Activated naive CD8-positive, alpha-beta T cell (primary cell): ENCODE measurements around the gene ARHGAP4.

Experiments used
- H3K27ac Mint-ChIP-seq: one replicate; pipeline ENCODE4 v1.8.0; 2021; ENCODE audit warnings: mixed read lengths
- H3K27me3 Mint-ChIP-seq: one replicate; pipeline ENCODE4 v1.8.0; 2021; ENCODE audit warnings: mixed read lengths
- H3K36me3 Mint-ChIP-seq: one replicate; pipeline ENCODE4 v1.8.0; 2021; ENCODE audit warnings: mixed read lengths
- H3K4me1 Mint-ChIP-seq: one replicate; pipeline ENCODE4 v1.8.0; 2021; ENCODE audit warnings: low read depth, mixed read lengths
- H3K4me3 Mint-ChIP-seq: one replicate; pipeline ENCODE4 v1.8.0; 2021; ENCODE audit warnings: mild to moderate bottlenecking, mixed read lengths
- H3K9me3 Mint-ChIP-seq: one replicate; pipeline ENCODE4 v1.8.0; 2021; ENCODE audit warnings: low read depth, mixed read lengths

ARHGAP4 gene

GRCh38 chrX:153925739-153926551 lies at the start of gene ARHGAP4:
Gene ARHGAP4, minus strand, starts transcription at chrX:153926264. Its CDS starts 62 bp downstream, at chrX:153926202.
- Mint-ChIP-seq H3K27ac (peak within 1 kb of the TSS; percentile 93), H3K9me3 (no peaks in the 10 kb centered on the region), H3K27me3 (no peaks in the 10 kb centered on the region), H3K36me3 (peaks cover 2% of the 10 kb centered on the region), H3K4me3 (peak within 1 kb of the TSS; percentile 95), H3K4me1 (peaks cover 24% of the 10 kb centered on the region)

- no peaks in the 10 kb centered on the region for H3K36me3 Mint-ChIP-seq
- peak overlapping the region; percentile 98 for H3K27ac Mint-ChIP-seq
- no peaks in the 10 kb centered on the region for H3K9me3 Mint-ChIP-seq
- H3K27me3 Mint-ChIP-seq: no peaks in the 10 kb centered on the region
- H3K4me1 Mint-ChIP-seq: peaks cover 22% of the 10 kb centered on the region
- peak overlapping the region; percentile 7 for H3K4me3 Mint-ChIP-seq
Measured at GRCh38 chrX:153974726-153975286, 48.7 kb upstream of the ARHGAP4 start.

- peak overlapping the region; percentile 98 for H3K27ac Mint-ChIP-seq
- peak overlapping the region; percentile 94 for H3K4me3 Mint-ChIP-seq
- H3K27me3 Mint-ChIP-seq: no peaks in the 10 kb centered on the region
- no peaks in the 10 kb centered on the region for H3K9me3 Mint-ChIP-seq
- H3K36me3 Mint-ChIP-seq: no peaks in the 10 kb centered on the region
- peaks cover 23% of the 10 kb centered on the region for H3K4me1 Mint-ChIP-seq
Measured at GRCh38 chrX:153974003-153974725, 48.1 kb upstream of the ARHGAP4 start.

GRCh38 chrX:153973127-153974002 lies 47.3 kb upstream of the ARHGAP4 start:
- H3K27me3 Mint-ChIP-seq: no peaks in the 10 kb centered on the region
- peaks cover 24% of the 10 kb centered on the region for H3K4me1 Mint-ChIP-seq

GRCh38 chrX:153972368-153973126 lies 46.5 kb upstream of the ARHGAP4 start, which contains the start of gene TMEM187:
Gene TMEM187, plus strand, starts transcription at chrX:153972754. Its CDS starts 9,309 bp downstream, at chrX:153982063.
- peaks cover 32% of the 10 kb centered on the region for H3K4me1 Mint-ChIP-seq
- no peaks in the 10 kb centered on the region for H3K27me3 Mint-ChIP-seq
- H3K36me3 Mint-ChIP-seq: no peaks in the 10 kb centered on the region
- peak within 1 kb of the TSS; percentile 100 for H3K4me3 Mint-ChIP-seq
- peak within 1 kb of the TSS; percentile 100 for H3K27ac Mint-ChIP-seq
- no peaks in the 10 kb centered on the region for H3K9me3 Mint-ChIP-seq

More at GRCh38 chrX:153973127-153974002, 47.3 kb upstream of the ARHGAP4 start:
- H3K9me3 Mint-ChIP-seq: no peaks in the 10 kb centered on the region
- peak overlapping the region; percentile 98 for H3K27ac Mint-ChIP-seq
- H3K36me3 Mint-ChIP-seq: no peaks in the 10 kb centered on the region
- H3K4me3 Mint-ChIP-seq: peak overlapping the region; percentile 94

- no peaks in the 10 kb centered on the region for H3K27me3 Mint-ChIP-seq
- H3K4me3 Mint-ChIP-seq: peak within 1 kb of the TSS; percentile 100
- no peaks in the 10 kb centered on the region for H3K9me3 Mint-ChIP-seq
- peaks cover 40% of the 10 kb centered on the region for H3K4me1 Mint-ChIP-seq
- H3K36me3 Mint-ChIP-seq: no peaks in the 10 kb centered on the region
- H3K27ac Mint-ChIP-seq: peak within 1 kb of the TSS; percentile 100
Measured at GRCh38 chrX:153971450-153972367, 45.6 kb upstream of the ARHGAP4 start, which contains the start of gene HCFC1. Gene HCFC1, minus strand, starts transcription at chrX:153971818. Its CDS starts 978 bp downstream, at chrX:153970840.

- Mint-ChIP-seq H3K4me3 (peak overlapping the region; percentile 100), H3K36me3 (no peaks in the 10 kb centered on the region), H3K4me1 (peaks cover 47% of the 10 kb centered on the region), H3K27ac (peak overlapping the region; percentile 100), H3K27me3 (no peaks in the 10 kb centered on the region), H3K9me3 (no peaks in the 10 kb centered on the region)
Measured at GRCh38 chrX:153971124-153971449, 45.0 kb upstream of the ARHGAP4 start.

GRCh38 chrX:153970357-153971123 lies 44.5 kb upstream of the ARHGAP4 start:
- Mint-ChIP-seq H3K4me1 (peaks cover 45% of the 10 kb centered on the region), H3K36me3 (no peaks in the 10 kb centered on the region), H3K27me3 (no peaks in the 10 kb centered on the region), H3K4me3 (peak overlapping the region; percentile 100), H3K27ac (peak overlapping the region; percentile 100), H3K9me3 (no peaks in the 10 kb centered on the region)

- Mint-ChIP-seq H3K36me3 (no peaks in the 10 kb centered on the region), H3K27me3 (no peaks in the 10 kb centered on the region), H3K4me1 (peaks cover 48% of the 10 kb centered on the region), H3K4me3 (peak overlapping the region; percentile 100), H3K9me3 (no peaks in the 10 kb centered on the region), H3K27ac (peak overlapping the region; percentile 76)
Measured at GRCh38 chrX:153969904-153970356, 43.9 kb upstream of the ARHGAP4 start.

GRCh38 chrX:153969125-153969903 lies 43.2 kb upstream of the ARHGAP4 start:
- Mint-ChIP-seq H3K4me3 (peak overlapping the region; percentile 100), H3K27ac (peak overlapping the region; percentile 76), H3K4me1 (peaks cover 42% of the 10 kb centered on the region), H3K9me3 (no peaks in the 10 kb centered on the region), H3K27me3 (no peaks in the 10 kb centered on the region), H3K36me3 (no peaks in the 10 kb centered on the region)

- no peaks in the 10 kb centered on the region for H3K36me3 Mint-ChIP-seq
- H3K4me1 Mint-ChIP-seq: peaks cover 38% of the 10 kb centered on the region
- no peaks in the 10 kb centered on the region for H3K9me3 Mint-ChIP-seq
- H3K27ac Mint-ChIP-seq: no peak overlapping the region
- H3K27me3 Mint-ChIP-seq: no peaks in the 10 kb centered on the region
- H3K4me3 Mint-ChIP-seq: peak overlapping the region; percentile 100
Measured at GRCh38 chrX:153968754-153969124, 42.7 kb upstream of the ARHGAP4 start.

- H3K9me3 Mint-ChIP-seq: no peaks in the 10 kb centered on the region
- H3K4me1 Mint-ChIP-seq: peaks cover 35% of the 10 kb centered on the region
- peak overlapping the region; percentile 90 for H3K27ac Mint-ChIP-seq
- H3K36me3 Mint-ChIP-seq: no peaks in the 10 kb centered on the region
- peak overlapping the region; percentile 100 for H3K4me3 Mint-ChIP-seq
- H3K27me3 Mint-ChIP-seq: no peaks in the 10 kb centered on the region
Measured at GRCh38 chrX:153968255-153968654, 42.2 kb upstream of the ARHGAP4 start.
